Right ventricle myocardium superior (tissue), 1 donor: Measurements from ENCODE around the gene CAMTA1. TPM values are rescaled to one million over a fixed set of nuclear protein-coding genes. Genes with fewer than 3 reads are reported as not detected.

Experiments used
- ATAC-seq: fragments of 200-7000 bp; cut with Tn5 transposase; one replicate; pipeline ENCODE4 v1.9.1; 2020; ENCODE audit warnings: mild to moderate bottlenecking; ENCODE audit not compliant: poor library complexity
- DNase-seq: peaks from one replicate; pipeline ENCODE4 v3.0.0-alpha.2; 2020
- intact Hi-C: fragments of 100-400 bp; cut with DNase I; formaldehyde crosslinking; loops from one replicate; pipeline ENCODE4 v1.11.2; 2022
- total RNA-seq: library from RNA; stranded (reverse); fragmentation: NEBNext Ultra II Directional; extraction: Animal tissue kit (Norgen Biotek cat#: 25700); gene quantifications from one replicate; pipeline ENCODE4 v1.2.1, GENCODE V29; 2021
- donor health status: DM: no; HTN: yes; CAD: no; lungs with severe emphysema.

CAMTA1 gene
- total RNA-seq, 1 donor from 2014 or later, result 153 TPM

DNA sequence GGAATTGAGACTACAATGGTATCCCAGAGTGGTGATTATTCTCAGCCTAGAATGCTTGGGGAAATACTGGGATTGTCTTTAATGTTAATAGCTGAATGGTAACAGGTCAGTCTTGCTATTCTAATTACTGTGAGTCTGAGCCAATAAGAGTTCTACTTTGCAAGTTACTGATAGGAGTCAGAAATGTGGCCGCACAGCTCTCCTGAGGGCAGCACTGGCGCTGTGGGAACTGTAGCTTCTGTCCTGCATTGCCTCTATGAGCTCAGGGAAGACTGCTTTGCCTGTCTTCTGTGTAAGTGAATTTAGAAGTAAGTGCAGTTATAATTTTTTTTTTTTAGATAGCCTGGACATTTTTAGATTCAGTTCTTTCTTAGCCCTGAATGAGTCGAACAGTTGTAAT, 975.8 kb downstream of the CAMTA1 start:
- DNase-seq, result no peak
- ATAC-seq, result no peak
- intact Hi-C loops, result no loop called here

DNA sequence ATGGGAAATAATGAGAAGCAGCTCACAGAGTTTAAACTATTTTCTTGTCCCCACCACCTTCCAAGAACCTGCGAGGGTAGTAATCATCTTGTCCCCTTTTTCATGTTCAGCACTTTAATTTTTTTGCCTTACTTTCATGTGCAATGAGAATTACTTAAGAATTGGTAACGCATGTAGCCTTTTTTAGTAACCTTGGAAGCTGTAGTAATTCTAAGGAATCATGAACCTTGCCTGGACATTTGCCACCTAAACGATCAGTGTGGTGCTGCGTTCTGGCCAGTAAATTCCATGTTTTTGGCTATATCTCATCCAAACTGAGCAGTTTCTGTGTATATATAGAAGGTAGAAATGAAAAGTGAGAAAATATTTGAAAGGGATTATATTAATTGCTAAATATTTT, 981.9 kb downstream of the CAMTA1 start:
- no peak for ATAC-seq
- no peak for DNase-seq
- intact Hi-C loops, result no loop called here

DNA sequence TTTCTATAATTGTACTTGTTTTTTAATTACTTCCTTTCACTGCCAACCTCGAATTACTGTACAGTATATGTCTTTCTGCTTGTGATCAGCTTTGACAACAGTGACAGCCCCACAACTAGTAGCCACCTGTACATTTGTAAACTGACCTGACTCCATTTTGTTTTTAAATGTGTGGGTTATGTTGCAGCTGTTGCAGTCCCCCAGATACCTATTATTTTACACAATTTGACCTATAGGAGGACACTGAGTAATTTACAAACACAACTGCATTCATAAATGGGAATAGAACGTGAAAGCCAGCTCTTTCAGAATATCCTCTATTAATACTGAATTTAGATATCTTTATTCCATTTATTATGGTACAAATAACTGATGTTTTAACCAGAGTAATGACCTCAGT, 983.3 kb downstream of the CAMTA1 start:
- ATAC-seq, result no peak
- intact Hi-C loops, result no loop called here
- no peak for DNase-seq

DNA sequence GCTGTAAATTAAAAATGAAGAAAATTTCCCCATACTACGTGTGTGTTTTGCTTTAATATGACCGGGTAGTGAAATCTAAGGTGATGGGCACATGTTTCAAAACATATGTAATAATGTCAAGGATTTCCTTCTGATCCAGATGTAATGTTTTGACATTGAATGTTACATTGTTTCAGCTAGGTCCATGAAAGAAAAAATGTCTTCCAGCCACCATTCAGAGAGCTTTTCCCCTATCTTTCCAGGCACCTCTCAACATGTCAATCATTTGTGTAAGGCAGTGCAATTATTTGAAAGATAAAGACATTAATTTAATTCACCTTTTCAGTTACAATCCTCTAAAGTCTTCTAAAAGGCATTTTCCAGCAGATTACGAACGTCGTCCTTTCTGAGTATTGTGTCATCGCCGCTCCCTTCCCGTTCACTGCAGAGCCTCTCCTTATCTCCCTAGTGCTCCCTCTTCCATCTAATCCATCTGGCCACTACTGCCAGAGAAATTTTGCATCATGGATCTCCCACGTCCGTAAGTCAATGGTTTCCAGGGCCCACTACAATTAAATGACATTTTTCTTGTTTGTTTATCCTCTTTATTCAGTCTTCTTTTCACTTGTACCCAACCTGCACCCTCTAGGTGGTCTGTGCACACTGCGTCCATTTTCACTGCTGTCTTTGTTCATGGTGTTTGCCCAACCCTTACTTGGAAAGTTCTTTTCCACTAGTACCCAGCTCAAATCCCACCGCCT, 984.6 kb downstream of the CAMTA1 start:
- intact Hi-C loops, result no loop called here
- no peak for DNase-seq
- ATAC-seq, result no peak

DNA sequence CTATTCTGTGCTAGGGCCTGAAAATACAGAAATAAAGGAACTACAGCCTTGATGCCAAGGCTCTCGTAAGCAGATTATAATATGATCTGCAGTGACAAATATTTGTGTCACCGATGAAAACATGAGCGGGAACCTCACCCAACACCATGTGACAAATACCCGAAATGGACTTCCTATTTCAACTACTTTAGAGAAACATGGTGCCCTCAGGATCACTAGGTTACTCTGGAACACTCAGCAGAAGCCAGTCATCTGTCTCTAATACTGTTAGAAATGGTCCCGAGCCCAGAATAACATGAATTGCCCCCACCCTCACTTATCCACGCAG, 985.4 kb downstream of the CAMTA1 start:
- no peak for DNase-seq
- intact Hi-C loops, result no loop called here
- ATAC-seq, result peak; percentile 47

DNA sequence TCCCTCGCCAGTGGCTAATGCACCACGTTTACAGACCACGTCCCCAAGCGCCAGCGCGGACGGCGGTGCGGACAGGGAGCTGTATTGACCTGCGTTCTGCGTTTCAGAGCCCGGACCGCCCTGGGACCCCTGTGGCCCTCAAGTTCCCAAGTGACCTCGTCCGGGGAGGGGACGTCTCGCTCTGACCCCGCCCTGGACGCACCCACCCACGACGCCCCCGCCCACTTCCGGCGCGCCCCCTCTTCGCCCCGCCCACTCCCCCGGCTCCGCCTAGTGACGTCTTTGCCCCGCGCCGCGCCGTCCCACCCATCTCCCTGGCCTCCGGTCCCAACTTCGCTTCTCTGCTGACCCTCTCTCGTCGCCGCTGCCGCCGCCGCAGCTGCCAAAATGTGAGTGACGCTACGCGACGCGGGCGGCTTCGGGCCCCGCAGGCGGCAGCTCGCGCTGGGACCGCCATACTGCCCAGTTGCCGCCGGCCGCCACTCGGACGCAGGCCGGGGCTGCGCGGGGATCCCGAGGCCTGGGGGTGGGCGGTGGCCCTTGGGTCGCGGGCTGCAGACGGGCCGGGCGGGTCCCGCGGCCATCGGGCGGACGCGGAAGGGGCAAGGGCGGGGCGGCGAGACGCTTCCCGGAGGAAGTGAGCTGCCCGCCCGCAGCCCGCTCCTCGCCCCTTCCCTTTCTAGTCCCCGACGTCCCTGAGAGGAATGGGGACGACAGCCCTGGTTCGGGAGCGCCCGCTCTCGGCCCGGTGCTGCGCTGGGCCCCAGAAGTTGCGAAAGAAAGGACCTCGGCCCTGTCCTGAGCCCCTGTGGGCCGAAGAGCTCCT, 986.0 kb downstream of the CAMTA1 start, which contains the start of gene VAMP3:
Gene VAMP3 (plus strand): TSS at position 300 of the 826 bp plus-strand sequence. CDS start 88 bp downstream, at position 388.
- intact Hi-C loops, result no loop called here
- DNase-seq (peak; percentile 93), ATAC-seq (peak; percentile 99)

DNA sequence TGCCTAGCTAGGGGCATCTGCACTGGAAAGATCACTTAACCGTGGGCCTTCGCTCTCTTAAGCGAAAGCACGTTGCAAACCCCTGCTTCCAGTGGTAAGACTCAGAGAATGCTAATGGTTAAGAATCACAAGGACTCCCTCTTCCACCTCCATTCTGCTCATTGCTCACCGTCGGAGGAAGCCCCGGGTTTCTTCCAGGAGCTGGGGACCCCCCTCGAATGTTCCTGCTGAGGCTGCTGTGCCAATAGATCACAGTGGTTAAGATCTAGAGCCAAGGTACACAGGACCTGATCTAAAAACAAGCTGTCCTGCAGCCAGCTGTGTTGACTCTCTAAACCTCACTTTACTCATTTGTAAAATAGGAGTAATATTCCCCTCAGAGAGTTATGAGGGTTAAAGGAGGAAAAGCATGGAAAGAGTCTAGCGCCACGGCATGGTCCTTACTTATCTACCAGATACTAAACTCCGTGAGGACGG, 986.6 kb downstream of the CAMTA1 start:
- intact Hi-C loops, result no loop called here
- DNase-seq (no peak), ATAC-seq (no peak)

DNA sequence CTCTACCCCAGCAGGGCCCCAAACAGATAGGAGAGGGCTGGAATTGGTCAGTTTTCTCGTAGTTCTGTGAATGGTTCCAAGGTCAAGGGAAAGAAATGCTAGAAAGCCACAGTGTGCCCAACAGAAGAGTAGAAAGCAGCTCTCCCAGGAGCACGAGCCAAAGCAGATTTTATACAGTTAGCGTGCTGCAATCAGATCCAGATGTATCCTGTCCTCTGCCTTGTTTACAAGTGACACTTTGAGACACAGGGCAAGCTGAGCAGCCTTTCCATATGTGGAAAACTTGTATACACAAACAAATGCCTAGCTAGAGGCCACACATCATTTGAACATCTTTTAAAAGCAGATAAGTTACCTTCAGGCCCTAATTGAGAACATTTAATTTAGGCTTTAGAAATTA, 992.3 kb downstream of the CAMTA1 start:
- intact Hi-C loops, result no loop called here
- DNase-seq (no peak), ATAC-seq (no peak)

DNA sequence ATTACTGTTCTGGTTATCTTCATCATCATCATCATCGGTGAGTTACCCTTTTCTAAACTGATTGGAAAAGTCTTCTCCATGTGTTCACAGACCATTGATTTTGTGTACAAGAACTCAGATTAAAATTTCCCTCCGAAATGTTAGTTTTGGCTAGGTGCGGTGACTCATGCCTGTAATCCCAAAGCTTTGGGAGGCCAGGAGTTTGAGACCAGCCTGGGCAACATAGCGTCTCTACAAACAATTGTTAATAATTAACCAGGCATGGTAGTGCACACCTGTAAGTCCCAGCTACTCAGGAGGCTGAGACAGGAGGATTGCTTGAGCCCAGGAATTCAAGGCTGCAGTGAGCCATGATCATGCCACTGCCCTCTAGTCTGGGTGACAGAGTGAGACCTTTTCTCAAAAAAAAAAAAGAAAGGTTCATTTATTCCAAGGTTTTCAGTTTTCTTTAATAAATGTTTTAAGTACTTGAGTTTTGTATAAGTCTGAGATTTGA, 992.9 kb downstream of the CAMTA1 start:
- intact Hi-C loops, result no loop called here
- DNase-seq (no peak), ATAC-seq (no peak)

DNA sequence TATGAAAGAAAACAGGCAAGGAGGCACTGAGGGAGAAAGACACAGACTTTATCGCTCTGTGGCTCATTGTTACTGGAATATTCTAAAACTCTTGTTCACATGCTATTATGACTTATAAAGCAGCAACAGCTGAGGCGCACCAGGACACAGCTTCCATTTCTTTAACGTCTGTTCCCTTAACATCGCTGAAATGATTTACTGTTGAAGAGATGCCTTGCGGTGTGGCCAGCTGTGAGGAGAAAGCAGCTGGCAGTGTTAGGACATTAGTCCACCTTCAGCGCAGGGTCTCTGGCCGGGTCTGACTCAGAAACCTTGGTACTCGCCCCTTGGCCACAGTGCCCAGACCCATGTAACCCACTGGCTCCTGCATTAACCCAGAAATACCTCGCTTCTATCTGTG, 995.7 kb downstream of the CAMTA1 start:
- intact Hi-C loops, result no loop called here

DNA sequence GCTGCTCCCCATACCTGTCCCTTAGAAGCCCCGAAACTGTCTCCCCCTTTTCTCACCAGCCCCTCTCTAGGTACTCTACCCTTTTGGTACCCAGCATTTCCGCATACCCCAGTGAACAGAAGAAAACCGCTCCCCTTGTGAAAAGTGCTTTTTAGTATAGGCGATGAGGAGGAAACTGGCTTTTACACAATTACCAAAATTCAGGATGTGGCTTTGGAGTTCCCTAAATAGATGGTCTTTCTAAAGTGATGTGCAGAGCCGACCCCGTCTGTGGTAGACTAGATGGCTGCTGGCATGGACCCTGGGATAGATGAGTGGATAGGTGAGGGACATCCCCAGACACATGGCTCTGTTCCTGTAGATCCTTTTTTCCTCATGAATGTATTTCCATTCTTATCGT, 996.2 kb downstream of the CAMTA1 start:
- no peak for ATAC-seq
- intact Hi-C loops, result no loop called here
- no peak for DNase-seq

More for the DNA sequence above, 995.7 kb downstream of the CAMTA1 start:
- ATAC-seq (no peak), DNase-seq (no peak)

DNA sequence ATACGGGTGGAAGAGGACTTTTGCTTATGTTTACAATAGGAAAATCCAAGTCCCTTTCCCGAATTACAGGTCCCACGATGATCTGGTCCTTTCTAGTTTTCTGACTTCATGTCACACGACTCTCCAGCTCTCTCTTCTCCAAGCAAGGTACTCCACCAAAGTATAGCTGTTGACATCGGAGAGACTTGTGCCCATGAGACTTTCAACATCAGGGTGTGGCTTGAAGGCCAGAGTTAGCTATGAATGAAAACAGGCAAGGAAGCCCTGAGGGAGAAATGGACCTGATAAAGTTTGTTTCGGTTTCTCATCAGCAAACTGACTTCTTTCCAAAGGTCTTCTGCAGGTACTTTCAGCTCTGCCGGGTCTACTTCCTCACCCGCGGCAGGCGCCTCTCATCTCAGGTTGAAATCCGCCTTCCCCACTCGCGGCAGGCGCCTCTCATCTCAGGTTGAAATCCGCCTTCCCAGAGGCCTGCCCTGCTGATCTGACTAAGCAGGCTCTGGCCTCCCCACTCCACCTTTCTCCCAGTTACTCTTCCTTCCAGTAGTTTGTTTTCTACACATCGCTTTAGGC, 996.8 kb downstream of the CAMTA1 start:
- DNase-seq (no peak), ATAC-seq (no peak)
- intact Hi-C loops, result no loop called here

DNA sequence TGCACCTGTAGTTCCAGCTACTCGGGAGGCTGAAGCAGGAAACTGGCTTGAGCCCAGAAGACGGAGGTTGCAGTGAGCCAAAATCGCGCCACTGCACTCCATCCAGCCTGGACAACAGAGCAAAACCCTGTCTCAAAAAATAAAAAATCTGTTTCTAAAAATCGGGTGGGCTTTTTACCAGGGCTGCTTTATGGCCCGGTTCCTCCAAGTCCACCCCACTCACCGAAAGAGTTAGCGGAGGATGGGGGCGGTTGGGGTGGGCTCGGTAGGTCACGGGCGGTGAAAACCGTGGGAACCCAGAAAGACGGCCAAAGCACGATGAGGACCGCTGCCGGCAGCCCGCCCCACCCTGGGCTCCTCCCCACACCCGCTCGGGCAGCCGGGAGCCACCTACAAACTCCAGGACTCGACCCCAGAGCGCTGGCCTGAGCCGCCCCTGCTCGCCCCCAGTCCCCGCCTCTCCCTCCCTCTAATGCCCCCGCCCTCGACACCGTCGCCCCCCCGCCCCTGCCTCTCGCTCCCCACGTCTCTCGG, 998.0 kb downstream of the CAMTA1 start:
- peak; percentile 89 for DNase-seq
- ATAC-seq, result peak; percentile 76
- intact Hi-C loops, result no loop called here

DNA sequence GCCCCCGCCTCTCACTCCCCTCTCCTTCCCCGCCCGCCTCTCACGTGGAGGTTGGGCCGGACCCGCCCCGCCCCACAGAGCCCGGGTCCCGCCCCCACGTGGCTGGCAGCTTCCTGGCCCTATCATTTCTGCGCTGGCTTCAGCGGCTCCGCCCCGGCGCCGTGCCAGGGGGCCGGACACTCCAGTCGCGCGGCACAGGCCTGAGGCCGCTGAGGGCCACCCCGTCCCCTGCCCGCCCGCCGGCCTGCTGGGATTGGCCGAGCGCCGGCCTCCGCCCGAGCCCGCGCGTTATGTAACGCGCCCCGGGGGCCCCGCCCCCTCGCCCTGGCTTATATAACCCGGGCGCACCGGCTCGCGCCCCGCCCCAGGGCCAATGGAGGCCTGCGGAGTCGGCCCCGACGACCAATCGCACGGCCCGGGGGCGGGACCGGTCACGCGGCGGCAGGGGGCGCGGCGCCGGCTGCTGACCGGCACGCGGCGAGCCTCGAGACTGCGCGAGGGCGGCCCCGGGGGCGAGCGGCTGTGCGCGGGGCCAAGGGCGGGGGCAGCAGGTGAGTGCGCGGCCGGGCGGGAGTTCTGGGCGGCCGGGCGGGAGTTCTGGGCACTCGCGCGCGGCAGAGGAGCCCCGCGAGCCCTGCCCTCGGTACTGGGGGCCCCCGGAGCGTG, 998.7 kb downstream of the CAMTA1 start, which contains the start of gene PER3:
Gene PER3 (plus strand): TSS at position 466 of the 666 bp plus-strand sequence. CDS start 587 bp downstream, outside the sequence.
- DNase-seq (peak; percentile 99), ATAC-seq (peak; percentile 95)
- intact Hi-C loops, result no loop called here

DNA sequence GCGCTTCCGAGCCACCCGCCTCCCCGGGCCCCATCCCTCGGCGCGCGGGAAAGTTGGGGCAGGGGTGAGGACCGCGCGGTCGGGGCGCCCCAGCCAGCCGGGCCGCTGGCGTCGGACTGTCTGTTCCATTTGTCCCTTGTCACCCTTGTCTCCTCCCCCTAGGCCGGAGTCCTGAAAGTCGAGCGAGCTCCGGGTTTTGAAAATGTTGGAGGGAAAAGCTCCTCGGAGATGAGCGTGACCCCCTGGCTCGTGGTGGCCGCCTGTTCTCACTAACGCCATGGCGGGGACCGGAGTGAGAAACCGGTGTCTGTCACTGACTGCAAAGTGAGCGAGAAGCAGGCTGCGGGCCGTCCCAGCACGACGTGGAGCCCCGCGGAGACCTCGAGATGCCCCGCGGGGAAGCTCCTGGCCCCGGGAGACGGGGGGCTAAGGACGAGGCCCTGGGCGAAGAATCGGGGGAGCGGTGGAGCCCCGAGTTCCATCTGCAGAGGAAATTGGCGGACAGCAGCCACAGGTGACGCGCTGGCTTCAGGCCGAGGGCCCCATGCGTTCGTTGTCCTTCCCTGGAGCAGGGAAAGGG, 999.3 kb downstream of the CAMTA1 start:
- intact Hi-C loops, result no loop called here
- DNase-seq, result no peak
- peak; percentile 13 for ATAC-seq

DNA sequence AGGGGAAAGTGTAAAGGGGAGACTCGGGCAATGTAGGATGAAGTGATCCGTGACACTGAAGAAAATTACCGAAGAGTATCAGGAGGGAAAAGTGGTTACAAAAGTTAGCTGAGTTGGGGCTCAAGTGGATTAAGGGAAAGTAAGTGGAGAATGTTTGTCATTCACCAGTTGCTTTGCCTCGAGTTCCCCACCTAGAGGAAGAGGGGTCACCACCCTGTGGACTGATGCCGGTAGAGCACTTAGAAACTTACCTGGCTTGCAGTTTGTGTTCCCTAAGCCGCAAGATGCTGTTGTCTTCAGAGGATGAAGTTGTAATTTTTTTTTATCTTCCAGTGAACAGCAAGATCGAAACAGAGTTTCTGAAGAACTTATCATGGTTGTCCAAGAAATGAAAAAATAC, 999.9 kb downstream of the CAMTA1 start:
- ATAC-seq (no peak), DNase-seq (no peak)
- intact Hi-C loops, result no loop called here

DNA sequence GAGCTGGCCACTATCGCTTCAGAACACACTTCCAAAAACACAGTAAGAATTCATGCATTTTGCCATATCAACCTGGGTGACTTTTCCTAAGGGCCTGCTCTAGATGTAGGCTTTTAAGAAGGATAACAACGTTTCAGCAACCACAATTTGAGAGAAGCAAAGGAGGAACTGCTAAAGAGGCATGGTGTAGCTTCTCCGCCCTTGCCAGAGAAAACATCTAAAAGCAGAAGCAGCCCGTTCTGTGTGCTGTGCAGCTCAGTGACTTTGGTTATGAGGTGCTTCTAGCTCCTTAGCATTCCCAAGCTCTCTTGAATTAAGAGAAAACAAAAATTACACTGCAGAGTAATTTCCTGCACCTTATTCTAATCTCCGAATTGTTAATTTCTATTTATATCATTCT, 1001.5 kb downstream of the CAMTA1 start:
- intact Hi-C loops, result no loop called here
- DNase-seq (no peak), ATAC-seq (no peak)

DNA sequence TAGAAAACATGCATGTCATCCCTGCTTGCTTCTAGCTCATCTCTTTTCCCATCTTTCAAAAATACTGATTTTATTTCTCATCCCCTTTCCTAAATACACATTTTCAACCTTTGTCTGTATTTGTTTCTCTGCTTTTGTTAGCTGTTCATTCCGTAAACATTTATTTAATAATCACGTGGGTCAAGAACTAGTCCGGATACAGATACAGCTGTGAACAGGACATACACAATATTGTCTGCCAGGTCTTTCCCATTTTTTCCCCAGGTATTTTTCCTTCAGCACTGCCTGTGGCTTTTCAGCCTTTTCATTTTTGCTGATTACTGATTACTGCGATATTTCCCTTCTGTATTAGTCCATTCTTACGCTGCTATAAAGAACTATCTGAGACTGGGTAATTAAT, 1004.6 kb downstream of the CAMTA1 start:
- ATAC-seq (no peak), DNase-seq (no peak)
- intact Hi-C loops, result no loop called here
